GM21723 (cell line): ENCODE results near the gene ZNF670.
"Not testable (repeated sequence)": the region's sequence is repeated elsewhere in the genome, so short reads cannot be mapped to it uniquely, and the experiment has no call there.

Experiments used
- ATAC-seq: cut with Tn5 transposase; IDR thresholded peaks from one replicate; pipeline ENCODE4 v1.9.1; 2021; ENCODE audit warnings: mild to moderate bottlenecking, moderate library complexity; ENCODE audit not compliant: unreplicated experiment

The ZNF670 gene

DNA sequence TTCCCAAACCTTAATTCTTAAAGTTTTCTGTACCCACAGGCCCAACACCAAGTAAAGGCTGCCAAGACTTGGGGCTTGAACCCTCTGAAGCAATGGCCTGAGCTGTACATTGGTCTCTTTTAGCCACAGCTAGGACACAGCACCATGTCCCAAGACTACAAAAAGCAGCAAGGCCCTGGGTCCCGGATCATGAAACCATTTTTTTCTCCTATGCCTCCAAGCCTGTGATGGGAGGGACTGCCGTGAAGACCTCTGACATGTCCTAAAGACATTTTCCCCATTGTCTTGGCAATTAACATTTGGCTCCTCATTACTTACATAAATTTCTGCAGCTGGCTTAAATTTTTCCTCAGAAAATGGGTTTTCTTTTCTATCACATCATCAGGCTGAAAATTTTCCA, 30.9 kb downstream of the ZNF670 start:
- ATAC-seq = no peak

DNA sequence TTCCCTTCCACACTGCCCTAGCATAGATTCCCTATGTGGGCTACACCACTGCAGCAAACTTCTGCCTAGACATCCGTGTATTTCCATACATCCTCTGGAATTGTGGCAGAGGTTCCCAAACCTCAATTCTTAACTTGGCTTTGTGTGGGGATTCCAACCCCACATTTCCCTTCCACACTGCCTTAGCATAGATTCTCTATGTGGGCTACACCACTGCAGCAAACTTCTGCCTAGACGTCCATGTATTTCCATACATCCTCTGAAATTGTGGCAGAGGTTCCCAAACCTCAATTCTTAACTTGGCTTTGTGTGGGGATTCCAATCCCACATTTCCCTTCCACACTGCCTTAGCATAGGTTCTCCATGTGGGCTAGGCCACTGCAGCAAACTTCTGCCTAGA, 31.4 kb downstream of the ZNF670 start:
- ATAC-seq = no peak

DNA sequence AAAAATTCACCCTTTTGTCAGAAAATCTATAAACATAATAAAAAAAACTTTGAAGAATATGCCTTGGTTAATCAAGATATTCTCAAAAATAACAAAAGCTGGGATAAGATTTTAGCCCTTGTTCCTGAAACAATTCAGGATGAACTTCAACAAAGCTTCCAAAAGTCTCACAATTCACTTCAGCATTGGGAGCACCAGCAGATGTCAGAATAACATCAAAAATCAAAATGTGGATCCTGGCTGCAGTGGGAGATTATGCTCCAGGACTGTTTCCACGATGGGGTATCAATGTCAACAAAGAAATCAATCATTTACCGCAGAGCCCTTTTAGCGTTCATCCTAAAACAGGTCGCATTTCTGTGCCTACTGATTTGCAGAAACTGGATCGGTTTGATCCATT, 35.2 kb downstream of the ZNF670 start:
- no peak for ATAC-seq

DNA sequence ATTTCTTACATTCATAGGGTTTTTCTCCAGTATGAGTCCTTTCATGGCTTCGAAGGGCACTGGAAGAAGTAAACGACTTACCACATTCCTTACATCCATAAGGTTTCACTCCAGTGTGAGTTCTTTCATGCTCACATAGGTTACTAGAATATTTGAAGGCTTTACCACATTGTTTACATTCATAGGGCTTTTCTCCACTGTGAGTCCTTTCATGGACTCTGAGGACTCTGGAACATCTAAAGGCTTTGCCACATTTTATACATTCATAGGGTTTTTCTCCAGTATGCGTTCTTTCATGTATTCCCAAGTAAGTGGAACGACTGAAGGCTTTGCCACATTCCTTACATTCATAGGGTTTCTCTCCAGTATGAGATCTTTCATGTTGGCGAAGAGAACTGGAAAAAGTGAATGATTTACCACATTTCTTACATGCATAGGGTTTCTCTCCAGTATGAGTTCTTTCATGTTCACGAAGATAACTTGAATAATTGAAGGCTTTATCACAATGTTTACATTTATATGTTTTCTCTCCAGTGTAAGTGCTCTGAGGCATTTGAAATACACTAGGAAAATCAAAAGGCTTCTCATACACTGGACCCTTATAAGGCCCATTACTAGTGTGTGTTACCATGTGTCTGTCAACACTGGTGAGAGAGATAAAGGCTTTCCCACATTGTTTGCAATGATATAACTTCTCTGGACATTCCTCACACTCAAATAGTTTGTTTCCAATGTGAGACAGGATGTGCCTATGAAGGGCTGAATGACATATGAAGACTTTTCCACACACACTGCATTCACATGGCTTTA, 40.9 kb downstream of the ZNF670 start:
- ATAC-seq = no peak

DNA sequence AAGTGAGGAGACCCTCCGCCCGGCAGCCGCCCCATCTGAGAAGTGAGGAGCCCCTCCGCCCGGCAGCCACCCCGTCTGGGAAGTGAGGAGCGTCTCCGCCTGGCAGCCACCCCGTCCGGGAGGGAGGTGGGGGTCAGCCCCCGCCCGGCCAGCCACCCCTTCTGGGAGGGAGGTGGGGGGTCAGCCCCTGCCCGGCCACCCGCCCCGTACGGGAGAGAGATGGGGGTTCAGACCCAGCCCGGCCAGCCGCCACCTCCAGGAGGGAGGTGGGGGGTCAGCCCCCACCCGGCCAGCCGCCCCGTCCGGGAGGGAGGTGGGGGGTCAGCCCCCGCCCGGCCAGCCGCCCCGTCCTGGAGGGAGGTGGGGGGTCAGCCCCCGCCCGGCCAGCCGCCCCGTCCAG, 46.3 kb downstream of the ZNF670 start:
- not testable (repeated sequence) for ATAC-seq
